Fibroblast of pulmonary artery (primary cell): ENCODE data around the gene CDKN2A.

Experiments
- DNase-seq: peaks from one replicate; pipeline ENCODE4 v3.0.0-alpha.2; 2010; ENCODE audit warnings: low read depth
- H3K4me3 ChIP-seq: replicated peaks from 2 replicates; pipeline ENCODE4 v1.5.1; 2011; ENCODE audit warnings: low read depth, mild to moderate bottlenecking, control low read depth, low read length, moderate library complexity
- TF ChIP-seq, protein P1 (sequence below): IDR thresholded peaks from 2 replicates; pipeline ENCODE4 v1.5.1; 2011; ENCODE audit warnings: mild to moderate bottlenecking, control low read depth, low read length, inconsistent platforms; ENCODE audit errors: missing control alignments

Gene CDKN2A

DNA sequence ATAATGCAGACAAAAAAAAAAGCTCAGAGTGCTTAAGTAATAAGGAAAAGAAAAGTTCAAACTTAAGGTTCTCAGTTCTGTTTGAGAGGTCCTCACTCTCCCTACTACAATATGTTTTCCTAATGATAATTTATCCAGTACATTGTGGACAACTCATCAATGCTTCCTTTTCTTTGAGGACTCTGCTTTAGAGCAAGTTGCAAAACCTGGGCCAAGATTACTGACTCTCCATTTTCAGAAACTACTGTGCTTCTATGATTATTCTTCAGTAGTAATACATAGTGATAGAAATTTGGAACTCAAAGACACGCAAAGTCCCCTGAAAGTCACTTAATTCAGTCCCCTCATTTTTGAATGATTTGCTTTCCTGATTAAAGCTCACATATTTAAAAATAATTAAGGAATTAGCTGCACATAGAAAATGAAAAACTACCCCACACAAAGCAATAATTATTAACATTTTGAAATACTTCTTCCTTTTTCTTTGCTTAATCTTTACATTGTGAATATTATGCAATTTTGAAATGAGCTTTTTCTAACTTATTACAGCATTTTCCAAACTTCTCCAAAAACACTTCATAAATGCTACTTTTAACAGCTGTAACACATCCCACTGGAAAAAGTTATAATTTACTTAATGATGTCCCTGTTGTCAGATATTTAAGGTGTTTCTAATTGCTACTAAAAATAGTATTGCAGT, 11.2 kb downstream of the CDKN2A start:
- no peak for DNase-seq
- no peak overlapping the region for H3K4me3 ChIP-seq
- TF ChIP-seq, protein P1, sequence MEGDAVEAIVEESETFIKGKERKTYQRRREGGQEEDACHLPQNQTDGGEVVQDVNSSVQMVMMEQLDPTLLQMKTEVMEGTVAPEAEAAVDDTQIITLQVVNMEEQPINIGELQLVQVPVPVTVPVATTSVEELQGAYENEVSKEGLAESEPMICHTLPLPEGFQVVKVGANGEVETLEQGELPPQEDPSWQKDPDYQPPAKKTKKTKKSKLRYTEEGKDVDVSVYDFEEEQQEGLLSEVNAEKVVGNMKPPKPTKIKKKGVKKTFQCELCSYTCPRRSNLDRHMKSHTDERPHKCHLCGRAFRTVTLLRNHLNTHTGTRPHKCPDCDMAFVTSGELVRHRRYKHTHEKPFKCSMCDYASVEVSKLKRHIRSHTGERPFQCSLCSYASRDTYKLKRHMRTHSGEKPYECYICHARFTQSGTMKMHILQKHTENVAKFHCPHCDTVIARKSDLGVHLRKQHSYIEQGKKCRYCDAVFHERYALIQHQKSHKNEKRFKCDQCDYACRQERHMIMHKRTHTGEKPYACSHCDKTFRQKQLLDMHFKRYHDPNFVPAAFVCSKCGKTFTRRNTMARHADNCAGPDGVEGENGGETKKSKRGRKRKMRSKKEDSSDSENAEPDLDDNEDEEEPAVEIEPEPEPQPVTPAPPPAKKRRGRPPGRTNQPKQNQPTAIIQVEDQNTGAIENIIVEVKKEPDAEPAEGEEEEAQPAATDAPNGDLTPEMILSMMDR: no peak

DNA sequence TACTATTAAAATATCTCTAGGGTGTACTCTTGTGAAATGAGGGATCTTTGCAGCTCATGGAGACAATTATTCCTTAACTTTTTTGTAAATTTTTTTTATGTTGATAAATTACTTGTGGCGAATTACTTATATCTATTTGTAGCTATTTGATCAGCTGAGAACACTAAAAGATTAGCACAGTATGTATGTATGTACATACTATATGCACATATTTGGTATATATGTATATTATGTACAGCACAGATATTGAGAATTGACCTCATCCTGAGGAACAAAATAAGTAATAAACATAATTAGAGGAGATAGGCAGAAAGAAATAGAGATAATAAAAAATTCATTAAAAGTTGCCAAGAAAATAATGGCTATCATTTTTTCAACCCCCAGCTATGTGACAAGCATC, 11.8 kb downstream of the CDKN2A start:
- TF ChIP-seq, protein P1: no peak
- DNase-seq: no peak
- no peak overlapping the region for H3K4me3 ChIP-seq

GRCh38 chr9:21976334-21976875, 17.8 kb downstream of the CDKN2A start:
- TF ChIP-seq, protein P1: no peak
- no peak for DNase-seq
- H3K4me3 ChIP-seq: no peak overlapping the region

- DNase-seq: peak; percentile 67
- peak overlapping the region; percentile 62 for H3K4me3 ChIP-seq
- TF ChIP-seq, protein P1: no peak
Measured at GRCh38 chr9:21974722-21975409, 19.3 kb downstream of the CDKN2A start.

GRCh38 chr9:21974343-21974721, 19.9 kb downstream of the CDKN2A start:
- peak overlapping the region; percentile 62 for H3K4me3 ChIP-seq
- DNase-seq: no peak
- TF ChIP-seq, protein P1: no peak

- DNase-seq: no peak
- TF ChIP-seq, protein P1: no peak
- H3K4me3 ChIP-seq: no peak overlapping the region
Measured at GRCh38 chr9:21972361-21972760, 21.8 kb downstream of the CDKN2A start.
